Adrenal gland (tissue), 19 donors: Measurements from ENCODE around the gene NPIPB4. TPM values are rescaled to one million over a fixed set of nuclear protein-coding genes. Genes with fewer than 3 reads are reported as not detected.
"Not testable (repeated sequence)": the region's sequence is repeated elsewhere in the genome, so short reads cannot be mapped to it uniquely, and the experiment has no call there.

ENCODE experiments used
- DNase-seq, 7 donors: peaks; one replicate each; pipeline ENCODE4 v3.0.0-alpha.2; 2019 to 2020
- H3K27ac ChIP-seq, 5 donors: fragments of 200-600 bp; sonication (generic) in 4 of 5; 1 replicate in 3 of 5; 2 replicates in 2 of 5; pipeline versions ENCODE4 v1.5.1 to v1.8.0; 2016 to 2020; ENCODE audit warnings: mild to moderate bottlenecking in 1 of 5
- H3K27me3 ChIP-seq: fragments of 200-600 bp; 2 replicates; pipeline ENCODE4 v1.8.0; 2021
- H3K36me3 ChIP-seq, 2 donors: fragments of 200-600 bp; replicated peaks in 1 of 2; 1 replicate in 1 of 2; 2 replicates in 1 of 2; pipeline versions ENCODE4 v1.5.1 to v1.8.0; 2018 to 2022
- H3K4me1 ChIP-seq, 2 donors: fragments of 200-600 bp; replicated peaks in 1 of 2; 1 replicate in 1 of 2; 2 replicates in 1 of 2; pipeline versions ENCODE4 v1.5.1 to v1.8.0; 2018 to 2021
- H3K4me3 ChIP-seq, 4 donors: fragments of 200-600 bp; sonication (generic) in 3 of 4; one replicate each; pipeline ENCODE4 v1.5.1; 2016 to 2018
- H3K9me3 ChIP-seq, 3 donors: fragments of 200-600 bp; sonication (generic) in 1 of 3; replicated peaks in 1 of 3; 1 replicate in 2 of 3; 2 replicates in 1 of 3; pipeline versions ENCODE4 v1.5.1 to v1.8.0; 2016 to 2021
- WGBS, 4 donors: extraction: QIAGEN DNeasy Blood & Tissue Kit in 2 of 4; methylation state at CpG; one replicate each; pipeline versions ENCODE4 v1.1.5 to v1.1.7; 2013 to 2017; 5-methylcytosine and 5-hydroxymethylcytosine counted together
- intact Hi-C, 2 donors: fragments of 100-400 bp; cut with DNase I; formaldehyde crosslinking; loops; one replicate each; pipeline versions ENCODE4 v1.14.1 to v1.15.0; 2022 to 2023
- long read RNA-seq, 10 donors: library from polyadenylated mRNA in 3 of 10; unstranded in 2 of 10; stranded (forward) in 1 of 10; transcript quantifications; one replicate each; pipeline ENCODE4 v2.0.0 and lab custom pipeline, GENCODE V29; 2021 to 2026
- polyA plus RNA-seq, 3 donors: library from polyadenylated mRNA; stranded (reverse); fragments of 200-250 nt in 2 of 3; fragments of 350-450 nt in 1 of 3; fragmentation: Illumina TruSeq in 1 of 3; extraction: RNeasy Lipid Tissue Mini Kit (QIAGEN cat#74804) in 1 of 3; gene quantifications; one replicate each; pipeline ENCODE4 v1.2.3, GENCODE V29; 2013 to 2014
- total RNA-seq, 9 donors: library from RNA; depleted of rRNA in 4 of 9; stranded (reverse); fragments of >200 nt in 4 of 9; fragments of 120-200 nt in 1 of 9; fragmentation: NEBNext Ultra II Directional in 1 of 9; extraction: Animal tissue kit (Norgen Biotek cat#: 25700) in 1 of 9; gene quantifications; one replicate each; pipeline versions ENCODE4 v1.1.0 to v1.2.4, GENCODE V29; 2013 to 2023
- donor health status: healthy with polysubstance abuse.
- donor health status: Bipolar disorder and iron deficiency.
- donor health status: DM: yes; HTN: yes; CAD: no.
- donor health status: DM: no; HTN: no; CAD: no.
- donor health status: DM: no; HTN: no; CAD: no.
- donor health status: DM: yes; HTN: yes; CAD: no.

NPIPB4 gene
- total RNA-seq = 10 to 100 TPM in 8 of 9 donors, 1 to 10 TPM in 1; 7.6 to 83.6 (median 41.0) TPM
- 10 to 100 TPM; 12.7 to 41.3 (median 25.8) TPM for polyA plus RNA-seq
- long read RNA-seq, donor 1 = 0 reads
- long read RNA-seq, donor 2, partial matches to known transcripts = 0 of 1 reads
- long read RNA-seq, donor 2, other reads (novel, unspliced or antisense) = 0 of 1 reads
- long read RNA-seq, donor 3 = 0 reads
- long read RNA-seq, donor 4 = 0 reads
- long read RNA-seq, donor 5 = 0 reads
- long read RNA-seq, donor 6, partial matches to known transcripts = 0 of 2 reads
- long read RNA-seq, donor 6, other reads (novel, unspliced or antisense) = 2 of 2 reads
- long read RNA-seq, donor 7, partial matches to known transcripts = 7 of 8 reads
- long read RNA-seq, donor 7, other reads (novel, unspliced or antisense) = 0 of 8 reads
- long read RNA-seq, donor 8 = 0 reads
- long read RNA-seq, donor 9 = 0 reads
- long read RNA-seq, donor 10, partial matches to known transcripts = 6 of 6 reads
- long read RNA-seq, donor 10, other reads (novel, unspliced or antisense) = 0 of 6 reads

DNA sequence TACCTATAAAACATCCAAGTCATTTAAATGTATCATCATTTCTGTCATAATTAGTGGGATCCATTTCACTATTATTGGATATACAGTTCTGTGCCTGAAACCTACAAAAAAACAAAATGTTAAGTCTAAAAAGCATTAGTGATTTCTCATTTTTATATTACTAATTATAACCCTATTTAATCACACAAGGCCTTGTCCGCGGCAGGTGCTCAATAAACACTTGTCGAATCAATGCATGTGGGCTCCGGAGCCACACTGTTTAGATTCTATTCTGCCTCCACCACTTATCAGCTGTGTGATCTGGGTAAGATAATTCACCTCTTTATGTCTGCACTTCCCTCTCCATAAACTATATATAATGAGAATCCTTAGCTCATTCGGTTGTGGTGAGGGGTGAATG, at the start of gene NPIPB4:
Gene NPIPB4, minus strand, starts transcription at position 101 of the 400 bp plus-strand sequence. CDS start 378 bp downstream, outside the sequence.
- H3K9me3 ChIP-seq, H3K4me3 ChIP-seq, DNase-seq, intact Hi-C loops, H3K36me3 ChIP-seq, H3K4me1 ChIP-seq, H3K27me3 ChIP-seq, H3K27ac ChIP-seq: not testable (repeated sequence)
- WGBS, 4 donors = no CpG with 5 or more reads among the region's 5 CpGs

GRCh38 chr16:21898998-21899397, 41.4 kb upstream of the NPIPB4 start:
- H3K27ac ChIP-seq, intact Hi-C loops, H3K4me1 ChIP-seq, H3K9me3 ChIP-seq, H3K36me3 ChIP-seq, H3K27me3 ChIP-seq, DNase-seq, H3K4me3 ChIP-seq: not testable (repeated sequence)
- WGBS, 4 donors = 77 to 85% (median 79%) methylated on average over 4 to 5 of the region's 5 CpGs

- intact Hi-C loops = not testable (repeated sequence)
- 30 to 48% (median 37%) methylated on average over 3 of the region's 3 CpGs for WGBS, 4 donors
Measured at GRCh38 chr16:21881988-21882387, 24.4 kb upstream of the NPIPB4 start.

GRCh38 chr16:21837186-21837585, 20.4 kb downstream of the NPIPB4 start:
- H3K4me1 ChIP-seq, H3K27ac ChIP-seq, H3K4me3 ChIP-seq, DNase-seq, H3K27me3 ChIP-seq, H3K36me3 ChIP-seq, intact Hi-C loops, H3K9me3 ChIP-seq: not testable (repeated sequence)
- WGBS, 4 donors = 25 to 28% methylated on average over 4 to 5 of the region's 13 CpGs; no CpG with 5 or more reads in 2 of the 4 donors

More at GRCh38 chr16:21881988-21882387, 24.4 kb upstream of the NPIPB4 start:
- not testable (repeated sequence) for H3K4me3 ChIP-seq, H3K4me1 ChIP-seq, H3K27ac ChIP-seq, H3K36me3 ChIP-seq, H3K9me3 ChIP-seq, H3K27me3 ChIP-seq
- peak in 1 of 7 donors; percentile 12 for DNase-seq

- H3K36me3 ChIP-seq, intact Hi-C loops, H3K27ac ChIP-seq, H3K4me3 ChIP-seq, DNase-seq, H3K4me1 ChIP-seq, H3K9me3 ChIP-seq, H3K27me3 ChIP-seq: not testable (repeated sequence)
- 16 to 40% (median 16%) methylated on average over 1 to 5 of the region's 18 CpGs; no CpG with 5 or more reads in 1 of the 4 donors for WGBS, 4 donors
Measured at GRCh38 chr16:21836334-21836733, 21.2 kb downstream of the NPIPB4 start.

GRCh38 chr16:21835747-21836146, 21.8 kb downstream of the NPIPB4 start:
- H3K27ac ChIP-seq, H3K9me3 ChIP-seq, H3K27me3 ChIP-seq, H3K4me3 ChIP-seq, H3K36me3 ChIP-seq, DNase-seq, intact Hi-C loops, H3K4me1 ChIP-seq: not testable (repeated sequence)
- WGBS, 4 donors = 8 to 34% (median 16%) methylated on average over 8 to 12 of the region's 24 CpGs; no CpG with 5 or more reads in 1 of the 4 donors

- H3K4me3 ChIP-seq, DNase-seq, H3K9me3 ChIP-seq, H3K27me3 ChIP-seq, H3K36me3 ChIP-seq, H3K4me1 ChIP-seq, intact Hi-C loops, H3K27ac ChIP-seq: not testable (repeated sequence)
- 63 to 76% (median 68%) methylated on average over 1 to 2 of the region's 5 CpGs for WGBS, 4 donors
Measured at GRCh38 chr16:21834211-21834610, 23.3 kb downstream of the NPIPB4 start.

- H3K27me3 ChIP-seq, H3K9me3 ChIP-seq, H3K36me3 ChIP-seq, H3K4me1 ChIP-seq, intact Hi-C loops, H3K4me3 ChIP-seq, DNase-seq, H3K27ac ChIP-seq: not testable (repeated sequence)
- WGBS, 4 donors = 62 to 82% (median 74%) methylated on average over 7 to 8 of the region's 8 CpGs
Measured at GRCh38 chr16:21829929-21830328, 27.6 kb downstream of the NPIPB4 start.

DNA sequence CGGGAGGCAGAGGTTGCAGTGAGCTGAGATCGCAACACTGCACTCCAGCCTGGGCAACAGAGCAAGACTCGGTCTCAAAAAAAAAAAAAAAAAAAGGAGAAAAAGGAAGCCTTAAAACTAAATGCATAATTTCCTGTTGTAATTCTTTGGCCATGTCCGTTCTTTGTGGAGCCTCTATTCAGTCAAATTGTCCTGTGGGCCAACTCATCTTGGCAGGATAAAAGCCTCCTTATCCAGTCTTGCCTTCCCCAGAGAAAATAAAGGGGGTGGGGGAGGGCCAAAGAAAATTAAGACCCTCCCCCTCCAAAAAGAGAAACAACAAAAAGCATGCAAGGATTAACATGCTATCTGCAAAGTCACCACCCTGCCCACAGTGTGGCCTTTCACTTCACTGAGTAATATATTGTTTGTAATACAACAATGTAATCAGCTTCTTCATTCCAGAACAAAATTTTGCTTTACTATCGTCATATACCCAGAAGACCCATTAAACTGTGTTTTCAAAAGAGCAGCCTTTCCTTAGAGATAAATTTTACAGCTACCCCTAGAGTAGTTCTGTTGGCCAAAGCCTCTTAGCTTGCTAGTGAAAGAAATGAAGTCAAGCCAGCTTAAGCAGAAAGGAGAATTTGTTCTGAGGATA, 31.4 kb downstream of the NPIPB4 start:
- intact Hi-C loops, H3K36me3 ChIP-seq, H3K27ac ChIP-seq, H3K9me3 ChIP-seq, DNase-seq, H3K4me3 ChIP-seq, H3K27me3 ChIP-seq, H3K4me1 ChIP-seq: not testable (repeated sequence)
- 55 to 59% (median 57%) methylated on average over 5 of the region's 5 CpGs for WGBS, 4 donors

DNA sequence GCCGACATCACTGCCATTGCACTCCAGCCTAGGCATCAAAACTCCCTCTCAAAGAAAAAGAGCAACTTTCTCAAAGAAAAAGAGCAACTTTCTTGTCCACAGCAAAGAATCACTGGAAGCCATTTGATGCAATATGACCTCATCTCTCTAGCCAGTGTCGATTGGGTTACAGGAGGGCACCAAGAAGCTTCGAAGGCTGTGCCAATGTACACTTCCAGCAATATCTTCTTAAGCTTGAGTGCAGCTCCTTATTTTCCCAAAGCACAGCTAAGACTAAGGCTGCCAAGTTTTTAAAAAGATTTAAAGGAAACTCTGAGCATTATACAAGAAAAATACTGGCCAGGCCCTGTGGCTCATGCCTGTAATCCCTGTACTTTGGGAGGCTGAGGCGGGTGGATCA, 32.0 kb downstream of the NPIPB4 start:
- H3K27me3 ChIP-seq, intact Hi-C loops, H3K9me3 ChIP-seq, H3K4me1 ChIP-seq, H3K27ac ChIP-seq, H3K36me3 ChIP-seq, DNase-seq, H3K4me3 ChIP-seq: not testable (repeated sequence)
- WGBS, 4 donors = 53 to 76% (median 66%) methylated on average over 4 of the region's 4 CpGs

DNA sequence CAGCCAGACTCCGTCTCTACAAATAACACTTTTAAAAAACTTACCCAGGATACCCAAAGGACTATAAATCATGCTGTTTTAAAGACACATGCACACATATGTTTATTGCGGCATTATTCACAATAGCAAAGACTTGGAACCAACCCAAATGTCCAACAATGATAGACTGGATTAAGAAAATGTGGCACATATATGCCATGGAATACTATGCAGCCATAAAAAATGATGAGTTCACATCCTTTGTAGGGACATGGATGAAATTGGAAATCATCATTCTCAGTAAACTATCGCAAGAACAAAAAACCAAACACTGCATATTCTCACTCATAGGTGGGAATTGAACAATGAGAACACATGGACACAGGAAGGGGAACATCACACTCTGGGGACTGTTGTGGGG, 34.3 kb downstream of the NPIPB4 start:
- DNase-seq, intact Hi-C loops, H3K9me3 ChIP-seq, H3K27me3 ChIP-seq, H3K27ac ChIP-seq, H3K36me3 ChIP-seq, H3K4me3 ChIP-seq, H3K4me1 ChIP-seq: not testable (repeated sequence)
- WGBS, 4 donors = 80 to 100% (median 89%) methylated on average over 1 to 2 of the region's 3 CpGs
